GM21367 (cell line): ENCODE results near the gene SHB.

Experiments used
- ATAC-seq: cut with Tn5 transposase; IDR thresholded peaks from one replicate; pipeline ENCODE4 v1.9.1; 2021; ENCODE audit not compliant: unreplicated experiment

Gene SHB

DNA sequence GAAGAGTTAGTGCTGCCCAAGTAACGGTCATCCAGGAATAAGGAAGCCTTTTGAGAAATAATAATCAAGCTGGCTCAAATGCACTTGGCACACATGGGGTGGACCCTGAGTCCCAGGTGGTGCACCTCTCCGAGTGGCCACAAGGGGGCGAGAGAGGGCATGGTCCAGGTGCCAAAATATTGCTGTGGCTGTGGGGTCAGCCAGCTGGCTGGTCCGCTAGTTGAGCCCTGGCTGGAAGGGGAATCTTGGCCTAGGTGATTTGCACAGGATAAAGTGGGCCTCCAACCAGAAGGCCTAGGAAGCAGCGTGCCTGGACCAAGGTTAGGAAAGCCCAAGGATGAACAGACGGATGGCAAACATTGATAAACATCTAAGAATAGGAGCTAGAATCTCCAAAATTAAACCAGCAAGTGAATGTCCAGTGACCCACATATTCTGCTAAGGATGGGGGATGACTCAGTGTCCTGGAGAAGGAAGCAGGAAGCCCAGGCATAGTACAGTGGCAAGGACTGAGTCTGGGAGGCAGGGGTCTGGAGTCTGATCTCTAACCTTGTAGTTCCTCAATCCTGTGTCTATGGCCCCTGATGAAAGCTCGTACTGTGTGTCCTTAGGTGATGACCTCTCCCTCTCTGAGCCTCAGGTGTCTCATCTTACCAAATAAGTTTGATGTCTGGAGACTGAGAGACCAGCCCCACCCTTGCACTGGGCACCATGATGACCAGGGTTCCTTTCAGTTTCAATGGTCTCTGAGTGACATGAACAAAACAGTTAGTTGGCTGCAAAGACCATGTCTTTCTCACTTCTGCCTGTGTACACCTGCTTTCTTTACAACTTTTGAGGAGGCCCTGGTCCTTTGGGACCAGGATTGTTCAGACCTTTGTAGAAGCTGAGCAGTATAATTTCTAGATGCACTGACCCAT lies 19.2 kb upstream of the SHB start:
- no peak for ATAC-seq

DNA sequence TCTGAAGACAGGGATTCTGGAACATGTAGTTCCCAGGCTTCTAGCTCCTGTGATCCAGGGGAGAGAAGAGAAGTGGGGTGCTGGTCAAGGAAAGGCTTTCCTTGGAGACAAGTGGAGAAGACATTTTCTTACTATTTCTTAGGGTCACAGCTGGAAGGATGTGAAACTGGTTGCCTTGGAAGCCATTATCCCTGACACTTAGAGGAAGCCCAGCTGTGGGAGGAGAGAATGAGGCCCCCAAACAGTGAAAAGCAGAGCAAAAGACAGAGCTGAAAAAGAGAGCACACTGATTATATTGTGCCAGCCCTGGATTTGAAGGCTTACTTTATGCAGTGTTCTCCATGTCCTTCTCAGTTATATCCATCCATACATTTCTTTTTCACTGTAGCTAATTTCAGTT lies 17.5 kb upstream of the SHB start:
- no peak for ATAC-seq

DNA sequence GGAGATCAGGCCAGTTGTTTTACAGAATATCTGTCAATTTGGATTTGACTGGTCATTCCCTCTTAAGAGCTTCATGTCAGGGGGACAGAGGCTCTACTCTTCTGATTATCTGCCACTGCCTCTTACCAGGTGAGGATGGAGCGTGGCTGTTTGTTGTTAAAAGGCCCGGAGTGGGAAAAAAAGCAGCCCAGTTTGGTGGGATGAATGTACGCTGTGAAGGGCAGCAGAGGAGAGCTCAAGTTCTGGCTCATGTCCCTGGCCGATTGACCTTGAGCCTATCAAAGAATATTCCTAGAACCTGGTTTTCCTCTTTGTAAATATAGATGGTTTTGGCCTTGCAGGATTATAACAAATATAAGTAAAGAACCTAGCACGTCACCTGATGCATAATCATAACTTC lies 16.3 kb upstream of the SHB start:
- no peak for ATAC-seq

DNA sequence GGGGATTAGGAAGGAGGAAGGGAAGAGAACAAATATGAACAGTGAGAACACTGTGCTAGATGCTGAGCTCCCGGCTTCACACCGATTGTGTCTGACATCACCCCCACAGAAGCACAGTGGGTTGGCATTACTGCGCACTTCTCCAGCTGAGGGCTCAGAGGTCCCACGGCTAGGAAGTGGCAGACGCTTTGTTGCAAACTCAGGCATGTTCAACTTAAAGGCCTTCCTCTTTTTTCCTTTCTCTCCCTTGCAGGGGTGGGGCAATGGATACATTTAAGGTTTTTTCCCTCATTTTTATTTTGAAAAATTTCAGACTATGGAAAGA lies 15.5 kb upstream of the SHB start:
- no peak for ATAC-seq

DNA sequence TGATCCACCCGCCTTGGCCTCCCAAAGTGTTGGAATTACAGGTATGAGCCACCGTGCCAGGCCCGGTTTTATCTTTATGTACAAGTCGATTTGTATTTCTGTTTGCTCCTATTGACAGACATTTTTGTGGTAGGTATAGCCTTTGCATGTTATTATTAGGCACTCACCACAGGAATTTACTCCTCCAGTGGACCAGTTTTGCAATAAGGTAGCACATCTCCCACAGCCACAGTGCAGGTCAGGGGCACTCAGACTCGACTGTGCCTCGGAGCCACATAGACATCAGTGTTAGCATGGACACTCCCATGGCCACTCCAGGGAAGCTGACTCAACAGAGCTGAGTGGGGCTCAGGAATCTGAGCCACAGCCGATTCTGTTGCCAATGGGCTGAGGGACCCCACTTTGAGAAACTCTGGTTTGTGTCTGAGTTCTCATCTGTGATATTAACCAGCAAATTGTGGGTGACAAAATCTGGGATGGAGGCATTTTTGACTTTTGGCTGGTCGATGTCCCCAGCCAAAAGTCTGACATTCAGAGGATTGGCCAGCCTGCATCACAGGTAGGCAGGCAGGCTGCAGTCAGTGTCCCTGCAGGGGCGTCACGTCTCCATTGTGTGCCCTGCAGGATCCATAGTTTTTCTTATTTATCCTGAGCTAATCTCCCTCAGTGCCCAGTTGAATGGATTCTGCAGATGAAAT lies 15.0 kb upstream of the SHB start:
- no peak for ATAC-seq

DNA sequence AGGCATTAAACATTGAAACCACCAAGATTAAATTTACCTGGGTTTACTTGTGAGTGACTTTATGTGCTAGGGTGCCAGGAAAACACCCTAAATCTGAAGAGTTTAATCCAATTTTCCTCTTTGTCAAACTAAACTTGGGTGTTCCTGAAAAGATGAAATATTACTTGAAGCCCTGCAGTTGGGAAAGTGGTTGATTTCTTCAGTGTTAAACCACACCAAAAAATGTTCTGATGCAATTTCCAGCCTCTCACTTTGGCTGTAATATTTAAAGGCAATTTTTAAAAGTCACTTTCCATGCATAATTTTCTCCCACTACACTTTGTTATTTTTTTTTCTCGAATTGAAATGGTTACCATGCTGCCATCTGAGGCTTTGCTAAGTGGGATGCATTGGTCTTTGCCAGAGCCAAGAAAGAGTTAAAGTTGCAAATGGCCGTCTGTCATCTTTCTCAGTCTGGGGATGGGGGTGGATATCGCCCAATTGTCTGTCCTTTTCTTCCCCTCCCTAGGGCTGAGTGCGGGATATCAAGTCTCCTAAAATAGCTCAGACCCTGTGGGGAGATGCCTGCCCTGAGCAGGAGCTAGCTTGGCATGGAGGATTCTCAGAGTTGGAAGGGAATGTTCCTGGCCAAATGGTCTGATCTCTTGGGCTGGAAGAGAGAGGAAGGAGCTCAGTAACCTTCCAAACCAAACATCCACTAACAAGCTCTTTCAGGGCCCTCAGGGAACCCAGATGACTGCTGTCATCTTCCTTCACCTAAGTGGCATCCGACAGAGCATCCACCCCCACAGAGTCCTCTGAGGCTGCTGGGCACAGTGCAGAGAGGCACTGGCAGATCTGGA lies 13.6 kb upstream of the SHB start:
- no peak for ATAC-seq

DNA sequence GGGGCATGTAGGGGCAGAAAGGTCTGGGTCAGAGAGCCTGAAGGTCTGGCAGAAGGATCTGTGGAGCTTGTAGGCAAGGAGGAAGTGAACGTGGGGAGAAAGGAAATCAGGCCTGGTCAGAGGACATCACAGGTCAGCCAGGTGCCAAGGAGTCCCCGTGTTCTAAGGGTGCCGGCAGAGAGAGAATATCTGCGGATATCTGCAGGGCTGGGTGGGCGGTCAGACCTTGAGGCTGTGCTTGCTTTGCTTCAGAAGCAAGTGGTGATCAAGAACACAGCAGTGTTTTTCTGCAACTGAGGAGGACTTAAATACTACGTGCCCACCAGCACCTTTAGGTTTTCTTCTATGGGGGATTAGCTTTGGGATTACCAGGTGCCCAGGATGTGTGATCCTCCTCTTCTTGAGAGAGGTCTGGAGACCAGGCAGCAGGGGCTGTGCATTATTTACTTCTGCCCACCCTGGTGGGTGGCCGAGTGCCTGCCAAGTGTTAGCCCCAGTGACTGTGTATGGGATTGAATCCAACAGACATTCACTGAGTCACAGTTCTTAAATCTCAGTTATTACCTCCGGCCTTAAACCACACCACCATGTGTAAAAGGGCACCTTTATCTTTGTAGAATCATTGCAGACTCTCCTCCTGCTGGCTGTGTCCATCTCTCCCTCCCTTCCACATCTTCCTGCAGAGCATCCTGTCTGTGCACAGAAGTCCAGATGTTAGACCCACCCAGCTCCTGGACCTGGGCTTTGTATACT lies 12.5 kb upstream of the SHB start:
- no peak for ATAC-seq

DNA sequence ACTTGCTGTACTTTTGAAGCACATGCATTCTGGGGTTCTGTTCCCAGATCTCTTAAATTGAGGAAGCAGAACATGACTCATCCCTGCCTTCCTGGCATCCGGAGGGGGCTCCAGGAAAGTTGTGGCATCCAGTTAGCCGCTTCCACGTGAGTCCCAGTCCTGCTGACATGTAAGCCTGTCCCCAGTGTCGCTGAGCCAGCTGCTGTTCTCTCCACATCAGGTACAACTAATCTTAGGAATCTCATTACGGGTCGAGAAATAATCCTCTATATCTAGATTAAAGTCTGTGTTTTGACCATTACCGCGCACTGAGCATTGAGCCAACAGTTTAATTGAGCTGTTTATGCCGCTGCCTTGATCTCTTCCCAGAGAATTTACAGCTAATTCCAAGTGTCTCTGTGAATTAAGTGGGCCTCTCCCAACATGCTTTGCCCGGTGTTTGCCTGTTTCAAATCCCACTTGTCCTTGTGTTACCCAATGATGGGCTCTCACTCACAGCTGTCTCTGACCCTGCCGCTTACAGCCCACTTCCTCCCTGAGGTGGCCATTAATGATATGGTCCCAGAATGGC lies 10.5 kb upstream of the SHB start:
- no peak for ATAC-seq

DNA sequence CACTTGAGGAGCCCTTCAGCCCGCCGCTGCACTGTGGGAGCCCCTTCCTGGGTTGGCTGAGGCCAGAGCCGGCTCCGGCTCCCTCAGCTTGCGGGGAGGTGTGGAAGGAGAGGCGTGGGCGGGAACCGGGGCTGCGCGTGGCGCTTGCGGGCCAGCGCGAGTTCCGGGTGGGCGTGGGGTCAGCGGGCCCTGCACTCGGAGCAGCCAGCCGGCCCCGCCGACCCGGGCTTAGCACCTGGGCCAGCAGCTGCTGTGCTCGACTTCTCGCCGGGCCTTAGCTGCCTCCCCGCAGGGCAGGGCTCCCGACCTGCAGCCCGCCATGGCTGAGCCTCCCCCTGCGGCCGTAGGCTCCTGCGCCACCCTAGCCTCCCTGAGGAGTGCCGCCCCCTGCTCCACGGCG lies 6.2 kb upstream of the SHB start:
- no peak for ATAC-seq

DNA sequence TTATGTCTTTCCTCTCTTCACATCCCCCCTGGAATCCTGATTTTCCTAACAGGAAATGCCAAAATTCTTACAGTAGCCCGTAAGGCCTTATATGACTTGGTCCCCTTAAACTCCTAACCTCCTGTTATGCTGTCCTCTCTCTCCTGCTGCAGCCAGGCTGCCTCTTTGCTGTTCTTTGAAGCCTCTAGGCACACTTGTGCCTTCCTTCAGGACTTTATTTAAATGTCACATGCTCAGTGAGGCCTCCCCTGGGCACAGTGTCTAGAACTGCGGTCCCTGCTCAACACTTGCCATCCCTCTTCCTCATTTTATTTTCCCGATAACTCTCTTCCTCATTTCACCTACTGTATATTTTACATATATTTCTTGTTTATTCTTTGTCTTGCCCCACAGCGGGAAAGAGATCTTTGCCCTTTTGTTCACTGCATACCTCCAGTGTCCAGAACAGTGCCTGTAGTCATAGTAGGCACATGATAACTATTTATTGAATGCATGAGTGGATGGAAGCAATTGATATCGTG lies 5.5 kb upstream of the SHB start:
- ATAC-seq, result no peak

DNA sequence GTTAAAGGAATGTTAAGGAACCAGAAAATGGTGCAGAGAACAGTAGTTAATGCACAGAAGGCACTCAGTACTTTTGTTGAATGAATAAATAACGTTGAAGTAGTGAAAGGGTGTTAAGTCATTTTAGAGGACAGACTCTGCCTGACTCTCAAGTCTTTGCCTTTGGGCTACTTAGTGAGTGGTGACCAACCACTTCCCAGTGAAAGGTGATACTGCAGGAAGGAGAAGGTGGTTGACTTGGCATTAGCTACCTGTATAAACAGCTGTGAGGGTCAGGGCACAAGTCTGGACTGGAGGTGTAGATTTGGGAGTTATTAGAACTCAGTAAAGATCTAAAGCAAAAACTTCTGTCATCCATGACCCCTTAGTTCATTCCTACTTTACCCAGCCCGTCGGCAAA lies 4.9 kb upstream of the SHB start:
- no peak for ATAC-seq

DNA sequence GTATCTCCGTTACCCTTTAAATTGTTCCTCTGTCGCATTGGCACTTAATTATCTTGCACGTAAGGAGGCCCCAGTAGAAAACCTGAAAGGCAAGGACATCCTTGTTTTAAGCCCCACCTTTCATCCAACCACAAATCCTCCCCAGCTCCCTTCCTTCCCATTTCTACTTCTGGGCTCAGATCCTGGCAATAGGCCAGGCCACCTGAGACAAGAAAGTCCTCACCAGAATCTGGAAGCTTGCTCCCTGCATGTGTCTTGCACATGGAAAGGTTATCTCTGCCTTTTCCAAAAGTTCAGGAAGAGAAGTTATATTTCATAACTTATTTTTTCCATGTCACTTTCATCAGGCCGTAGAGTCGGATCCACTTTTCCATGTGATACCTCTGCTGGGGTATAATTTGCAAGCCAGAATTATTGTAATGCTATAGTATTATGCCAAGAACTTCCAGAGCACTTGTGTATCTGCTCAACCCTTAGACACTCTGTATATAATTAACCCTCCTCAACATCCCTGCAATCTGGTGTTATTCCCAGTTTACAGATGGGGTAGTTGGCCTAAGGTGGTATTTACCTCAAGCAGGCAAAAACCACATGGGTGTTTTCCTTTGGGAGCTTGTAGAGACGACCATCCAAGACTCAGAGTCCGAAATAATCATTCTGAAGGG lies 2.6 kb upstream of the SHB start:
- no peak for ATAC-seq

DNA sequence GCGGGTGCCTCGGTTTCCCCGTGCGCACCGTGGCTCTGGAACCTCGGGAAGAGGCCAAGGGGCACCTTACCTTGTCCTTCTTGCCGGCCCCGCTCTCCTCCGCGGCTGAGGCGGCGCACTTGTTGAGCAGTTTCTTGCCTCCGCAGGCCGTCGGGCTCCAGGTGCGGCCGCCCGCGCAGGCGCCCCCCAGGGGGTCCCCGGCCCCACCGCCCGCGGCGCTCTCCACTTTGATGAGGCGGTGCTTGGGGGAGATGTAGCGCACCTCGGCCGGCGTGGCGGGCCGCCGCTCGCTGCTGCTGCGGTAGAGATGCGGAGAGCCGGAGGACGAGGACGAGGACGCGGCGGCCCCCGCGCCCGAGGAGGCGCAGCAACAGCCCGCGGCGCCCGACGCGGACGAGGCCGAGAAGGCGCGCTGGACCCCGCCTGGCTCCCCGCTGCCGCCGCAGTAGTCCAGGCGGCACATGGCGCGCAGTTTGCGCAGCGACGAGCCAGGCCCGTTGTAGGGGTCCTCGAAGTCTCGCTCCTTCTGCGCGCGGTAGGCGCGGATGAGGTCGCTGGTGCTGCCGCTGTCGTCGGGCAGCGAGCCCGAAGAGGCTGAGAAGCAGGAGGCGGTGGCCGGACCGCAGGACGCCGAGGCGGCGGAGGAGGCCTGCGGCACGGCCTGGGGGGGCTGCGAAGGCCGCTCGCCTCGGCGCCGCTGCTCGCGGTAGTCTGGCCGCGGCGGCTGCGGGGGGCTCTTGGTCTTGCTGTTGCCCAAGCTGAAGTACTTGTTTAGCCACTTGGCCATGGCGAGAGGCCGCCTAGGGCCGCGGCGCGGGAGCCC lies 957 bp downstream of the SHB start:
- ATAC-seq, result no peak

DNA sequence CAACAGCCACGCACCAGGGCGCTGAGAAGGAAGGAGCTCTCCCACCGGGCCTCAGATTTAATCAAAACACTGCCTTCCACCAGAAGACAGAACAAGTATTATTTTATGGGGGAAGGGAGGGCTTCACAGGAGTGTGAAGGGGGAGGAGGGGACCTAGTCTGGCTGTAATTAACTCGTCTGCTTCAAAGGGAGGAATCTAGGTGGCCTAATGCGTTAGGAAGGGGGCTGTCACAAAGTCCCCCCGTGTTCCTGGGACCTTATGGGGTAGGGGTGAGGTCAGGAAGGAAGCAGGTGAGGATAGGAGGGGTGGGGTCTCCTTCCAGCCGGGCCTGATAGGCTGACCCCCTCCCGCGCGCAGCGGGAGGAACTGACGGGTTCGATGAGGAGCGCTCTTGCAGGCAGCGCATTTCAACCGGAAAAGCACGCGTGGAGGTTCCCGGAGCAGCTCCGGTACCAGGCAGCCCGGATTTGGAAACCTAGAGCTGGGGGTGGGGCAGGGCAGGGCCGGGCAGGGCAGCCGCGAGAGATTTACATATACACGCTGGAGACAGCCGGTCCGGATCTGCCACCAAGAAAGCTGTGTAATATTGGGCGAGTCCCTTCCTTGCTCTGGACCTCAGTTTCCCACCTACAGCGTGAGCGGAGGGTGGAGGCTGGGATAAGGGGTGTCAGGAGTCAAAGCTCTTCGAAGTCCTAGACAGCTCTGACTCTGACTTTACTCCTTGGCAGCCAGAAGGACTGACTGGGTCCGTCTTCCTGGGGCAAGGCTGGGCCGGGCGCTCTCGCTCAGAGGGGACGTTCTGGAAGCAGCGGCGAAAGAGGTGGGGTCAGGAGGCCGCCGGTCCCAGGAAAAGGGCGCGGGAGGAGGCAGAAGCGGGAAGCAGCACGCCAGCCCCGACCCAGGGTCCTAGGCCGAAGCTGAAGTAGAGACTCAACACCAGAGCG lies 1.8 kb downstream of the SHB start:
- ATAC-seq, result no peak

DNA sequence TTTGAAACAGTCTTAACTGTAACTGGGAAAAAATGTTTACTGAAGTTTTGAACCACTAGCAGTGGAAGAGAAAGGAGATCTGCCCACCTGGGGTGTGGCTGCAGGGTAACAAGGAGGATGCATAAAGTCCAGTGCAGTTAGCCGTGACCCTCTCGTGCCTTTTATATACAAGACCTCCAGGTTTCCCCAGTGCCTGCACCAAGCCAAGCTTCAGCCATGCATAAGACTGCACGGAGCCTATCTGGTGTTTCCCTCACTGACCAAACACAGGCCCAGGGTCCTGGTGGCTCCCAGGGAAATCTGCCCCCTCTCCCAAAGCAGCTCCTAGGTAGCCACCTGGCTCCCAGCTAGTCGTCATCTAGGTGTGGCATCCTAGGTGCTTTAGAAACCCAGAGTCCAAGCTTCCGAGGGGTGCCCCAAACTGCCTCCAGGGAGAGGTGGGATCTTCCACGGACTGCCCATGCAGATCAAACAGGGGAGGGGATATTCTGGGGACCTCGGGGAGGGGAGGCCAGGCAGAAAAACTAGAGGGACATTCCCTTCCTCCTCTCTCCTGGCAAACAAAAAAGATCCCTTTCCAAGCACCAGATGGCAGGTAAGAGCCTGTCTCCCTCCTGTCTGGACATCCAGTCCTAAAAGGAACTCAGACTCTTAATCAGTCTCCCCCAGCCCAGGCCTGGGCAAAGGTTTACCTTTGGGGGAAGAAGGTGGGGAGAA lies 2.7 kb downstream of the SHB start:
- no peak for ATAC-seq

DNA sequence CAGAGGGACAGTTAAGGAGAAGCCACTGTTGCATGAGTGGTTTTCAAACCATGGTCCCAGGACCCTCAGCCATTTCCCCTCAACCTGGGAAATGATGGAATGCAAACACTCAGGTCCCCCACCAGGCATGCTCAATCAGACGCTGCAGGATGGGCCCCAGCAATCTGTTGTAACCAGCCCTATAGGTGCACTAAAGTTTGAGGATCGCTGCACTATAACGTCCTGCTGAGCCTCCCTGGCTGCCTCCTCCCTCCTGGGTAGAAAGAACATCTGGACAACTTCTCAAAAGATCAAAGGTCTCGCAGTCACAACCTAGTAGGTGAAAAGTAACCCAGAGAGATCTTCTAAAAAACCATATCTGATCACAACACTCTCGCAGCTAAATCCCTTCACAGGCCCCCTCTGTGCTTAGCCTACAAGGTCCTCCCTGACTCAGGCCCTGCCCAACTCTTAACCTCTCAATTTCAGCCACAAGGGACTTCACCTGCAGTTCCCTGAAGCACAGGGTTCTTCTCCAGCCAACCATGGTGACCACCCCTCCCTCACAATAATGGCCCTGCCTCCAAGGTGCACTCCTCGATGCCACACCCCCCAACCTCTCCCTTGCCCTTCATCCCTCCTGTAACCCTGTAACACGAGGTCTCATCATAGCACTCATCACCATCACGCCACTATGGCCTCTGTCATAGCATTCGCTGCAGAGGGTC lies 3.5 kb downstream of the SHB start:
- no peak for ATAC-seq
